ENCODE measurements around the gene LRRC40. TPM values are rescaled to one million over a fixed set of nuclear protein-coding genes. Genes with fewer than 3 reads are reported as not detected.

Gene LRRC40
- total RNA-seq (ENCODE audit: low replicate concordance), result 6.4 and 18.3 TPM in 2 replicates

GRCh38 chr1:70205434-70206118 is at the start of gene LRRC40:
Gene LRRC40, minus strand, starts transcription at chr1:70205579. Its CDS starts 39 bp downstream, at chr1:70205540.

GRCh38 chr1:70221238-70222121 is 16.1 kb upstream of the LRRC40 start, which contains the start of gene SRSF11:
Gene SRSF11, plus strand, starts transcription at chr1:70221380. Its CDS starts 257 bp downstream, at chr1:70221637.

Other genes starting within 250 kb of the LRRC40 start
- gene SRSF11, start 15.8 kb upstream of the LRRC40 start, total RNA-seq (ENCODE audit: low replicate concordance), result 73.0 and 100 TPM in 2 replicates
- 17.9 and 24.4 TPM in 2 replicates for gene ANKRD13C, start 149.1 kb upstream of the LRRC40 start, total RNA-seq (ENCODE audit: low replicate concordance)
- 2.6 and 2.7 TPM in 2 replicates for gene CTH, start 205.7 kb upstream of the LRRC40 start, total RNA-seq (ENCODE audit: low replicate concordance)

Data from smooth muscle cell of the coronary artery (primary cell).